CD14-positive monocyte (primary cell): ENCODE measurements around the gene MYO5B. TPM values are rescaled to one million over a fixed set of nuclear protein-coding genes. Genes with fewer than 3 reads are reported as not detected.

Experiments
- DNase-seq, 3 donors: peaks; one replicate each; pipeline ENCODE4 v3.0.0-alpha.2; 2011 to 2022
- H2AFZ ChIP-seq: 2 replicates; pipeline ENCODE4 v1.6.0; 2012; ENCODE audit warnings: mild to moderate bottlenecking, low read depth, low read length, inconsistent platforms; ENCODE audit not compliant: insufficient read depth, poor library complexity, severe bottlenecking
- H3K27ac ChIP-seq, 2 donors: 1 replicate in 1 of 2; 2 replicates in 1 of 2; pipeline ENCODE4 v1.5.1; 2012 to 2013; ENCODE audit warnings: low read length in 2 of 2, control low read depth in 1 of 2, inconsistent platforms in 1 of 2, low read depth in 1 of 2, mild to moderate bottlenecking in 1 of 2
- H3K27me3 ChIP-seq, 2 donors: one replicate each; pipeline versions ENCODE4 v1.6.0 to v1.6.1; 2011 to 2013; ENCODE audit warnings: low read length in 2 of 2; ENCODE audit not compliant: control insufficient read depth in 2 of 2, insufficient read depth in 2 of 2
- H3K36me3 ChIP-seq, 2 donors: replicated peaks in 1 of 2; 1 replicate in 1 of 2; 2 replicates in 1 of 2; pipeline versions ENCODE4 v1.5.1 to v1.6.1; 2012 to 2013; ENCODE audit warnings: low read length in 2 of 2, control low read depth in 1 of 2, inconsistent platforms in 1 of 2, mild to moderate bottlenecking in 1 of 2; ENCODE audit not compliant: insufficient read depth in 2 of 2, control insufficient read depth in 1 of 2
- H3K4me1 ChIP-seq, 2 donors: 1 replicate in 1 of 2; 2 replicates in 1 of 2; pipeline versions ENCODE4 v1.5.1 to v1.6.1; 2012 to 2013; ENCODE audit warnings: low read length in 2 of 2, control low read depth in 1 of 2, inconsistent platforms in 1 of 2, mild to moderate bottlenecking in 1 of 2, moderate library complexity in 1 of 2; ENCODE audit not compliant: insufficient read depth in 2 of 2, control insufficient read depth in 1 of 2
- H3K4me2 ChIP-seq: replicated peaks from 2 replicates; pipeline ENCODE3; 2012; ENCODE audit warnings: low read length, moderate library complexity, mild to moderate bottlenecking; ENCODE audit not compliant: poor library complexity, severe bottlenecking; ENCODE audit errors: extremely low read depth
- H3K4me3 ChIP-seq, 3 experiments: fragments of 200-600 bp in 1 of 3; sonication (generic) in 1 of 3; replicated peaks in 1 of 3; 1 replicate in 2 of 3; 2 replicates in 1 of 3; pipeline ENCODE4 v1.5.1; 2011 to 2013; ENCODE audit warnings: low read length in 3 of 3, mild to moderate bottlenecking in 3 of 3, control low read depth in 2 of 3, low read depth in 2 of 3, inconsistent platforms in 1 of 3, moderate library complexity in 1 of 3
- H3K79me2 ChIP-seq: 2 replicates; pipeline ENCODE4 v1.6.0; 2012; ENCODE audit warnings: mild to moderate bottlenecking, control low read depth, inconsistent platforms, low read length, moderate library complexity; ENCODE audit not compliant: insufficient read depth
- H3K9ac ChIP-seq: 2 replicates; pipeline ENCODE4 v1.6.0; 2017; ENCODE audit warnings: low read length, mild to moderate bottlenecking; ENCODE audit not compliant: insufficient read depth, poor library complexity, severe bottlenecking
- H3K9me3 ChIP-seq, 2 donors: replicated peaks in 1 of 2; 1 replicate in 1 of 2; 2 replicates in 1 of 2; pipeline versions ENCODE4 v1.5.1 to v1.6.1; 2012 to 2013; ENCODE audit warnings: low read length in 2 of 2, control low read depth in 1 of 2; ENCODE audit not compliant: control insufficient read depth in 1 of 2, insufficient read depth in 1 of 2
- H4K20me1 ChIP-seq: 2 replicates; pipeline ENCODE4 v1.6.0; 2012; ENCODE audit warnings: mild to moderate bottlenecking, low read length, control low read depth, moderate library complexity; ENCODE audit not compliant: insufficient read depth
- H3K27ac Mint-ChIP-seq, 7 donors: one replicate each; pipeline ENCODE4 v1.8.0; 2020; ENCODE audit warnings: mild to moderate bottlenecking in 7 of 7, mixed read lengths in 7 of 7, moderate library complexity in 6 of 7, inconsistent platforms in 2 of 7
- H3K27me3 Mint-ChIP-seq, 3 donors: one replicate each; pipeline ENCODE4 v1.8.0; 2021 to 2022; ENCODE audit warnings: low read depth in 3 of 3, mild to moderate bottlenecking in 3 of 3, mixed read lengths in 3 of 3, moderate library complexity in 3 of 3, inconsistent platforms in 1 of 3
- H3K36me3 Mint-ChIP-seq, 2 donors: one replicate each; pipeline ENCODE4 v1.8.0; 2020; ENCODE audit warnings: mixed read lengths in 2 of 2, inconsistent platforms in 1 of 2, mild to moderate bottlenecking in 1 of 2
- H3K4me1 Mint-ChIP-seq: one replicate; pipeline ENCODE4 v1.8.0; 2020; ENCODE audit warnings: mild to moderate bottlenecking, mixed read lengths
- H3K4me3 Mint-ChIP-seq, 2 donors: one replicate each; pipeline ENCODE4 v1.8.0; 2020; ENCODE audit warnings: mild to moderate bottlenecking in 2 of 2, mixed read lengths in 2 of 2, moderate library complexity in 1 of 2
- H3K9me3 Mint-ChIP-seq, 7 donors: one replicate each; pipeline ENCODE4 v1.8.0; 2020 to 2022; ENCODE audit warnings: mixed read lengths in 7 of 7, mild to moderate bottlenecking in 6 of 7, moderate library complexity in 6 of 7, inconsistent platforms in 2 of 7
- CTCF ChIP-seq: fragments of 200-600 bp; IDR thresholded peaks from one replicate; pipeline ENCODE4 v1.8.0; 2022; ENCODE audit warnings: antibody characterized with exemption, mild to moderate bottlenecking
- WGBS: methylation state at CpG from one replicate; pipeline ENCODE4 v1.1.5; 2013; ENCODE audit warnings: missing lambda C conversion rate; ENCODE audit not compliant: insufficient coverage; 5-methylcytosine and 5-hydroxymethylcytosine counted together
- intact Hi-C, 2 donors: fragments of 100-400 bp; cut with micrococcal nuclease; formaldehyde crosslinking; loops; one replicate each; pipeline versions ENCODE4 v1.15.0 to v1.15.1; 2023
- polyA plus RNA-seq, 3 donors: library from polyadenylated mRNA; depleted of rRNA in 1 of 3; unstranded in 2 of 3; stranded (reverse) in 1 of 3; fragments of 300-500 nt in 2 of 3; fragments of >200 nt in 1 of 3; fragmentation: Illumina TruSeq in 2 of 3; gene quantifications; 1 replicate in 2 of 3; 2 replicates in 1 of 3; pipeline ENCODE4 v1.2.3, GENCODE V29; 2012 to 2021

The MYO5B gene
- polyA plus RNA-seq, 3 donors = 0.04 TPM; not detected in 2

GRCh38 chr18:49835405-49835804 lies 359.5 kb downstream of the MYO5B start:
- H3K27ac ChIP-seq = no peak overlapping the region
- H3K4me1 ChIP-seq = no peaks in the 10 kb centered on the region
- no peaks in the 10 kb centered on the region for H3K36me3 ChIP-seq
- Mint-ChIP-seq H3K9me3 (peaks cover 0 to 6% (median 2%) of the 10 kb centered on the region in 7 donors), H3K4me3 (no peak overlapping the region), H3K4me1 (no peaks in the 10 kb centered on the region), H3K27ac (no peak overlapping the region), H3K36me3 (no peaks in the 10 kb centered on the region), H3K27me3 (peaks cover 0 to 8% (median 8%) of the 10 kb centered on the region in 3 donors)
- H4K20me1 ChIP-seq = no peaks in the 10 kb centered on the region
- peaks cover 3 to 5% of the 10 kb centered on the region in 2 donors for H3K9me3 ChIP-seq
- no peak for DNase-seq
- no CpG with 5 or more reads among the region's 2 CpGs for WGBS
- H3K9ac ChIP-seq = no peak overlapping the region
- no peak overlapping the region for H3K4me3 ChIP-seq
- peaks cover 0 to 4% of the 10 kb centered on the region in 2 donors for H3K27me3 ChIP-seq
- no peak for TF ChIP-seq CTCF
- H3K4me2 ChIP-seq = no peak overlapping the region
- H3K79me2 ChIP-seq = no peaks in the 10 kb centered on the region
- intact Hi-C loops = no loop called here
- H2AFZ ChIP-seq = no peak overlapping the region

GRCh38 chr18:49834258-49834657 lies 360.7 kb downstream of the MYO5B start:
- H2AFZ ChIP-seq = no peak overlapping the region
- no peak overlapping the region for H3K4me3 ChIP-seq
- Mint-ChIP-seq H3K27ac (no peak overlapping the region), H3K4me3 (no peak overlapping the region), H3K4me1 (no peaks in the 10 kb centered on the region), H3K36me3 (no peaks in the 10 kb centered on the region), H3K9me3 (peaks cover 1 to 10% (median 5%) of the 10 kb centered on the region in 7 donors), H3K27me3 (peaks cover 4 to 8% (median 8%) of the 10 kb centered on the region in 3 donors)
- peaks cover 5 to 7% of the 10 kb centered on the region in 2 donors for H3K9me3 ChIP-seq
- no peaks in the 10 kb centered on the region for H3K79me2 ChIP-seq
- no peaks in the 10 kb centered on the region for H3K36me3 ChIP-seq
- 94% methylated on average over 2 of the region's 3 CpGs for WGBS
- H3K4me1 ChIP-seq = no peaks in the 10 kb centered on the region
- no peak for TF ChIP-seq CTCF
- DNase-seq = no peak
- H3K27me3 ChIP-seq = peaks cover 0 to 4% of the 10 kb centered on the region in 2 donors
- no peaks in the 10 kb centered on the region for H4K20me1 ChIP-seq
- H3K27ac ChIP-seq = no peak overlapping the region
- H3K4me2 ChIP-seq = no peak overlapping the region
- intact Hi-C loops = no loop called here
- H3K9ac ChIP-seq = no peak overlapping the region
